ENCODE data around the gene JUNB. TPM values are rescaled to one million over a fixed set of nuclear protein-coding genes. Genes with fewer than 3 reads are reported as not detected.

The JUNB gene
- total and polyA plus RNA-seq, 2 of the 13 experiments (the other 11 are each of a cell fraction or from before 2014, with no cell fraction given): 7.7 to 8.2 TPM

DNA sequence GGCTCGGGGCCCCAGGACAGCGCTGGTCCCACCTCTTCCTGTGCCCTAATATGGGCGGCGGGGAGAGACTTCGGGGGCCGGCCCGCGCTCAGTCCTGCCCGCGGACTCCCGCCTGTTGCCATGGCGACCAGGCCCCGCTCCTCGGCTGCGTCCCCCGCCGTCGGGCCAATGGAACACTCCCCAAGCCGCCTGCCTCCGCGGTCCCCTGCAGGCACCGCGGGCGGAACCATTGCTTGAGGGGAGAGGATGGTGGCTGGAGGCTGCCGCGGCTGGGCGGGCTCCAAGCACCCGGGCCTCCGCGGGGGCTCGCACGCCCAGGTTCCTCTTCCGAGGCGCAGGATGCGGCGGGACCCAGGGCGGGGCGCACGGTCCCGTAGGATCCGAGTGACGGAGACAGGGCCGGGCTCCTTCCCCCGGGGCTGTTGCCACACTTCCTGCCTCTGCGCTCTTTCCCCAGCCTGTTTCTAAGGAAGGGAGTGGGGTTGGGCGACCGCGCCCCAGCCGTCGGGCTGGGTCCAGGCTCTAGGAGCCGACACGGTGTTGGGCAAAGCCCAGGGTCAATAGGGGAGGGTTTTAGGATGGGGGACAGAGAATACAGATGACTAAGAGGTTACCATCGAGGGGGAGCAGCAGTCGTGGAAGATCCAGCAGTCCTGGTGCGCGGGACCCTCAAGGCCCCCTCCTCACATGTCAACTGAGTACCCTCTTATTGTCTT, 1.2 kb upstream of the JUNB start (continued):
- TF ChIP-seq, protein P1, sequence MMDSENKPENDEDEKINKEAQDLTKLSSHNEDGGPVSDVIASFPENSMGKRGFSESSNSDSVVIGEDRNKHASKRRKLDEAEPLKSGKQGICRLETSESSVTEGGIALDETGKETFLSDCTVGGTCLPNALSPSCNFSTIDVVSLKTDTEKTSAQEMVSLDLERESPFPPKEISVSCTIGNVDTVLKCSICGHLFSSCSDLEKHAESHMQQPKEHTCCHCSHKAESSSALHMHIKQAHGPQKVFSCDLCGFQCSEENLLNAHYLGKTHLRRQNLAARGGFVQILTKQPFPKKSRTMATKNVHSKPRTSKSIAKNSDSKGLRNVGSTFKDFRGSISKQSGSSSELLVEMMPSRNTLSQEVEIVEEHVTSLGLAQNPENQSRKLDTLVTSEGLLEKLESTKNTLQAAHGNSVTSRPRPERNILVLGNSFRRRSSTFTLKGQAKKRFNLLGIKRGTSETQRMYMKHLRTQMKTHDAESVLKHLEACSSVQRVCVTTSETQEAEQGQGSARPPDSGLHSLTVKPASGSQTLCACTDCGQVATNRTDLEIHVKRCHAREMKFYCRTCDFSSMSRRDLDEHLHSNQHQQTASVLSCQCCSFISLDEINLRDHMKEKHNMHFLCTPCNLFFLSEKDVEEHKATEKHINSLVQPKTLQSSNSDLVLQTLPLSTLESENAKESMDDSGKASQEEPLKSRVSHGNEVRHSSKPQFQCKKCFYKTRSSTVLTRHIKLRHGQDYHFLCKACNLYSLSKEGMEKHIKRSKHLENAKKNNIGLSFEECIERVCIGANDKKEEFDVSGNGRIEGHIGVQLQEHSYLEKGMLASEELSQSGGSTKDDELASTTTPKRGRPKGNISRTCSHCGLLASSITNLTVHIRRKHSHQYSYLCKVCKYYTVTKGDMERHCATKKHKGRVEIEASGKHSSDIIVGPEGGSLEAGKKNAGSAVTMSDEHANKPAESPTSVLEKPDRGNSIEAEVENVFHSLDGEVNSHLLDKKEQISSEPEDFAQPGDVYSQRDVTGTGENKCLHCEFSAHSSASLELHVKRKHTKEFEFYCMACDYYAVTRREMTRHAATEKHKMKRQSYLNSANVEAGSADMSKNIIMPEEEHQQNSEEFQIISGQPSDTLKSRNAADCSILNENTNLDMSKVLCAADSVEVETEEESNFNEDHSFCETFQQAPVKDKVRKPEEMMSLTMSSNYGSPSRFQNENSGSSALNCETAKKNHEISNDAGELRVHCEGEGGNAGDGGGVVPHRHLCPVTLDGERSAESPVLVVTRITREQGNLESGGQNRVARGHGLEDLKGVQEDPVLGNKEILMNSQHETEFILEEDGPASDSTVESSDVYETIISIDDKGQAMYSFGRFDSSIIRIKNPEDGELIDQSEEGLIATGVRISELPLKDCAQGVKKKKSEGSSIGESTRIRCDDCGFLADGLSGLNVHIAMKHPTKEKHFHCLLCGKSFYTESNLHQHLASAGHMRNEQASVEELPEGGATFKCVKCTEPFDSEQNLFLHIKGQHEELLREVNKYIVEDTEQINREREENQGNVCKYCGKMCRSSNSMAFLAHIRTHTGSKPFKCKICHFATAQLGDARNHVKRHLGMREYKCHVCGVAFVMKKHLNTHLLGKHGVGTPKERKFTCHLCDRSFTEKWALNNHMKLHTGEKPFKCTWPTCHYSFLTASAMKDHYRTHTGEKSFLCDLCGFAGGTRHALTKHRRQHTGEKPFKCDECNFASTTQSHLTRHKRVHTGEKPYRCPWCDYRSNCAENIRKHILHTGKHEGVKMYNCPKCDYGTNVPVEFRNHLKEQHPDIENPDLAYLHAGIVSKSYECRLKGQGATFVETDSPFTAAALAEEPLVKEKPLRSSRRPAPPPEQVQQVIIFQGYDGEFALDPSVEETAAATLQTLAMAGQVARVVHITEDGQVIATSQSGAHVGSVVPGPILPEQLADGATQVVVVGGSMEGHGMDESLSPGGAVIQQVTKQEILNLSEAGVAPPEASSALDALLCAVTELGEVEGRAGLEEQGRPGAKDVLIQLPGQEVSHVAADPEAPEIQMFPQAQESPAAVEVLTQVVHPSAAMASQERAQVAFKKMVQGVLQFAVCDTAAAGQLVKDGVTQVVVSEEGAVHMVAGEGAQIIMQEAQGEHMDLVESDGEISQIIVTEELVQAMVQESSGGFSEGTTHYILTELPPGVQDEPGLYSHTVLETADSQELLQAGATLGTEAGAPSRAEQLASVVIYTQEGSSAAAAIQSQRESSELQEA (CRISPR knock-in tag; IDR thresholded peaks at IDR 0.05; ENCODE audit: not compliant biosample characterization): no peak
- TF ChIP-seq KDM5A (IDR thresholded peaks at IDR 0.05; ENCODE audit: borderline replicate concordance, low read length) (no peak), FOXK2 (IDR thresholded peaks at IDR 0.05) (peak; percentile 87), JUNB (CRISPR knock-in tag; IDR thresholded peaks at IDR 0.05; ENCODE audit: borderline replicate concordance) (no peak), ZNF44 (CRISPR knock-in tag; IDR thresholded peaks at IDR 0.05) (no peak), ZNF619 (CRISPR knock-in tag; IDR thresholded peaks at IDR 0.05) (no peak; the same call in 1 of the 2 replicates), ZNF30 (CRISPR knock-in tag; IDR thresholded peaks at IDR 0.05) (no peak), ZEB1 (IDR thresholded peaks at IDR 0.05; ENCODE audit: insufficient replicate concordance, low read depth) (no peak), ZNF883 (CRISPR knock-in tag; IDR thresholded peaks at IDR 0.05; ENCODE audit: not compliant biosample characterization) (no peak), NR2C2 (CRISPR knock-in tag; IDR thresholded peaks at IDR 0.05; ENCODE audit: borderline replicate concordance) (0 out of 2 replicates have a peak, but pooled peaks have one; percentile 14), HMGA1 (CRISPR knock-in tag; conservative IDR thresholded peaks at IDR 0.05) (no peak), ATF7 (IDR thresholded peaks at IDR 0.05) (peak; percentile 34; the same call in 1 of the 2 replicates), ATF7 (CRISPR knock-in tag; IDR thresholded peaks at IDR 0.05) (no peak), TCF7 (IDR thresholded peaks at IDR 0.05; ENCODE audit: low read depth) (no peak), HCFC1 (IDR thresholded peaks at IDR 0.05; ENCODE audit: low read depth, low read length) (no peak)
- TF ChIP-seq, protein P2, sequence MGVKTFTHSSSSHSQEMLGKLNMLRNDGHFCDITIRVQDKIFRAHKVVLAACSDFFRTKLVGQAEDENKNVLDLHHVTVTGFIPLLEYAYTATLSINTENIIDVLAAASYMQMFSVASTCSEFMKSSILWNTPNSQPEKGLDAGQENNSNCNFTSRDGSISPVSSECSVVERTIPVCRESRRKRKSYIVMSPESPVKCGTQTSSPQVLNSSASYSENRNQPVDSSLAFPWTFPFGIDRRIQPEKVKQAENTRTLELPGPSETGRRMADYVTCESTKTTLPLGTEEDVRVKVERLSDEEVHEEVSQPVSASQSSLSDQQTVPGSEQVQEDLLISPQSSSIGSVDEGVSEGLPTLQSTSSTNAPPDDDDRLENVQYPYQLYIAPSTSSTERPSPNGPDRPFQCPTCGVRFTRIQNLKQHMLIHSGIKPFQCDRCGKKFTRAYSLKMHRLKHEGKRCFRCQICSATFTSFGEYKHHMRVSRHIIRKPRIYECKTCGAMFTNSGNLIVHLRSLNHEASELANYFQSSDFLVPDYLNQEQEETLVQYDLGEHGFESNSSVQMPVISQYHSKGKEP (CRISPR knock-in tag; IDR thresholded peaks at IDR 0.05): no peak
- TF ChIP-seq, protein P3, sequence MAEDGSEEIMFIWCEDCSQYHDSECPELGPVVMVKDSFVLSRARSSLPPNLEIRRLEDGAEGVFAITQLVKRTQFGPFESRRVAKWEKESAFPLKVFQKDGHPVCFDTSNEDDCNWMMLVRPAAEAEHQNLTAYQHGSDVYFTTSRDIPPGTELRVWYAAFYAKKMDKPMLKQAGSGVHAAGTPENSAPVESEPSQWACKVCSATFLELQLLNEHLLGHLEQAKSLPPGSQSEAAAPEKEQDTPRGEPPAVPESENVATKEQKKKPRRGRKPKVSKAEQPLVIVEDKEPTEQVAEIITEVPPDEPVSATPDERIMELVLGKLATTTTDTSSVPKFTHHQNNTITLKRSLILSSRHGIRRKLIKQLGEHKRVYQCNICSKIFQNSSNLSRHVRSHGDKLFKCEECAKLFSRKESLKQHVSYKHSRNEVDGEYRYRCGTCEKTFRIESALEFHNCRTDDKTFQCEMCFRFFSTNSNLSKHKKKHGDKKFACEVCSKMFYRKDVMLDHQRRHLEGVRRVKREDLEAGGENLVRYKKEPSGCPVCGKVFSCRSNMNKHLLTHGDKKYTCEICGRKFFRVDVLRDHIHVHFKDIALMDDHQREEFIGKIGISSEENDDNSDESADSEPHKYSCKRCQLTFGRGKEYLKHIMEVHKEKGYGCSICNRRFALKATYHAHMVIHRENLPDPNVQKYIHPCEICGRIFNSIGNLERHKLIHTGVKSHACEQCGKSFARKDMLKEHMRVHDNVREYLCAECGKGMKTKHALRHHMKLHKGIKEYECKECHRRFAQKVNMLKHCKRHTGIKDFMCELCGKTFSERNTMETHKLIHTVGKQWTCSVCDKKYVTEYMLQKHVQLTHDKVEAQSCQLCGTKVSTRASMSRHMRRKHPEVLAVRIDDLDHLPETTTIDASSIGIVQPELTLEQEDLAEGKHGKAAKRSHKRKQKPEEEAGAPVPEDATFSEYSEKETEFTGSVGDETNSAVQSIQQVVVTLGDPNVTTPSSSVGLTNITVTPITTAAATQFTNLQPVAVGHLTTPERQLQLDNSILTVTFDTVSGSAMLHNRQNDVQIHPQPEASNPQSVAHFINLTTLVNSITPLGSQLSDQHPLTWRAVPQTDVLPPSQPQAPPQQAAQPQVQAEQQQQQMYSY (CRISPR knock-in tag; IDR thresholded peaks at IDR 0.05): no peak

All from HepG2 (cell line).